GM18505 (cell line): ENCODE results near the gene DHRS2.

Experiments
- ATAC-seq: cut with Tn5 transposase; IDR thresholded peaks from one replicate; pipeline ENCODE4 v1.9.1; 2021; ENCODE audit not compliant: unreplicated experiment
- POLR2A ChIP-seq: IDR thresholded peaks from 4 replicates; pipeline ENCODE4 v1.6.1; 2011; ENCODE audit warnings: borderline replicate concordance; ENCODE audit not compliant: insufficient read depth, insufficient read length; ENCODE audit errors: extremely low read depth

Gene DHRS2

DNA sequence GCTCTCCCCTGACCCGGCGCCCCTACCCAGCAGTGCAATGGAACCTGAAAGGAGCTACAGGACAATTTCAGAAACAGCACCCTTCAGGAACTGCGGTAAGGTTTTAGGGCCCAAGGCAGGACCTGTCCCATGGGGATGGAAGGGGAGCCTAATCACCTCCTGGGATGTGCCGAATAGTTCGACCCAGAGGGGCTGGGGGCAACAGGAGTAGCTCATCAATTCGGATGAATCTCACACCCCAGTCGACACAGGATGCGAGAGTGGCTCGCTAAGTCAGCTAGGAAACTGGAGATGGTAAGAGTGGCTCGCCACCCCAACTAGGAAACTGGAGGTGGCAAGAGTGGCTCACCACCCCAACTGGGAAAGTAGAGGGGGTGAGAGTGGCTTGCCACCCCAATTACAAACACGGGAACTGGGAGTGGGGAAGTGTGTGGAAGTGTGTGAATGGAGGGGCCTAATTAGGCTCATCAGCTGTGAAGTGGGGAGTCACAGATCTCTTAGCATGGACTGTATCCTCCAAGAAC, 57.1 kb downstream of the DHRS2 start:
- no peak for ATAC-seq
- TF ChIP-seq POLR2A = no peak

DNA sequence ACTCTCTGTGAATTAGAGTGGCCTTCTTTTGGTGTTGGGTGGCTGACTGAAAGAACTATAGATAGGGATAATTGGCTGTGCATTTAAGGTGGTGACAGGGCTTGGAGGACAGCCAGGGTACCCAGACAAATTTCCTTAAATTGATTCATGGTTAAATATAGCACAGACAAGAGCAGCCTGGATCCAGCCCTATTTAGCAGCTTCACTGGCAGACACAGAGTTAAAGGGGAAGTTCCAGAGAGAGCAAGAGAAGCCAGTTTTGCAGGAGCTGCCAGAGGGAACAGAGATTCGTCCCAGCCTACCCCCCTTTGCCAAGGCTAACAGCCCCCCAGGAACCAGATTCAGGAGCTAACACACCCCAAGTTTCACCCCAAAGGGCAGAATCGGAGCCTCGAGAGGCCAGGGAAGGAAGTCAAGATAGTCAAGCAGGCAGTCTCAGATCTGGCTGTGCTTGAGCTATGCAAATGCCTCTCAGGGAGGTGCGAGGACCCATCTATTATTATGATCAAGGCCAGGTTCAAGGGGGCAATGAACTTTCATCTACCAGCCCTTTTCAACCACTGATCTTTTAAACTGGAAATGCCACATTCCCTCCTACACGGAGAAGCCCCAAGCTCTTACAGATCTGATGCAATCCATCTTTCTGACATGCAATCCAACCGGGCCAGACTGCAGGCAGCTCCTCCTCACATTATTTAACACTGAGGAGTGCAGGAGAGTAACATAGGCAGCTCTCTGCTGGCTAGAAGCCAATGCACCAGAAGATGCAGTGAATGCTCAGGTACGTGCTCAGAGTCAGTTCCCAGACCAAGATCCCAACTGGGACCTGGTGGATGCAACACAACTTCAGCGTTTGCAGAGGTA, 58.2 kb downstream of the DHRS2 start:
- no peak for ATAC-seq

More for the DNA sequence above, 58.2 kb downstream of the DHRS2 start:
- TF ChIP-seq POLR2A = no peak
